ENCODE data around the gene WDFY3. TPM values are rescaled to one million over a fixed set of nuclear protein-coding genes. Genes with fewer than 3 reads are reported as not detected.

Gene WDFY3
- total and polyA plus RNA-seq, 2 experiments from 2014 or later, result 3.1 to 45.6 TPM

- no peak overlapping the region for H3K4me2 ChIP-seq (ENCODE audit: unreplicated experiment)
- H3F3A ChIP-seq (ENCODE audit: insufficient read depth), result no peaks in the 10 kb centered on the region
- H3K4me1 ChIP-seq (ENCODE audit: insufficient read depth), result no peaks in the 10 kb centered on the region
- H3K9ac ChIP-seq, result no peak overlapping the region
- H3K36me3 ChIP-seq (ENCODE audit: low read depth), result peaks cover 4% of the 10 kb centered on the region; the same call in 1 of the 2 replicates
- TF ChIP-seq EZH2phosphoT487 (IDR thresholded peaks at IDR 0.05; ENCODE audit: insufficient read depth, low read depth), result no peak
- no peaks in the 10 kb centered on the region for H4K20me1 ChIP-seq (ENCODE audit: insufficient read depth)
- peak; percentile 26 for DNase-seq
- H3K4me3 ChIP-seq, result no peak overlapping the region
- H3K27me3 ChIP-seq (replicated peaks; ENCODE audit: insufficient read depth), result no peaks in the 10 kb centered on the region
- no peaks in the 10 kb centered on the region for H3K9me2 ChIP-seq (ENCODE audit: insufficient read depth)
- no peak overlapping the region for H2AFZ ChIP-seq
- 65 to 90% methylated on average over 2 of the region's 2 CpGs for WGBS, 2 experiments (ENCODE audit: low coverage in 1 of 2, low lambda C conversion rate in 2 of 2, missing lambda C conversion rate in 2 of 2)
- in situ Hi-C loops (cut with MboI), result no loop called here
- H3K79me2 ChIP-seq (ENCODE audit: insufficient read depth), result peaks cover 47% of the 10 kb centered on the region
- no peaks in the 10 kb centered on the region for H3K9me3 ChIP-seq (ENCODE audit: low read depth)
- H3K27ac ChIP-seq, result no peak overlapping the region
Observed at GRCh38 chr4:84855774-84856173, 110.7 kb downstream of the WDFY3 start.

- Histone ChIP-seq H3K9me3 (ENCODE audit: low read depth) (no peaks in the 10 kb centered on the region), H3K4me1 (ENCODE audit: insufficient read depth) (no peaks in the 10 kb centered on the region), H3K9me2 (ENCODE audit: insufficient read depth) (no peaks in the 10 kb centered on the region), H3K79me2 (ENCODE audit: insufficient read depth) (peaks cover 38% of the 10 kb centered on the region), H4K20me1 (ENCODE audit: insufficient read depth) (no peaks in the 10 kb centered on the region), H3K27me3 (replicated peaks; ENCODE audit: insufficient read depth) (no peaks in the 10 kb centered on the region), H3K4me2 (ENCODE audit: unreplicated experiment) (no peak overlapping the region), H2AFZ (no peak overlapping the region), H3K9ac (no peak overlapping the region), H3K27ac (no peak overlapping the region), H3K36me3 (ENCODE audit: low read depth) (peaks cover 18% of the 10 kb centered on the region; the same call in 1 of the 2 replicates), H3F3A (ENCODE audit: insufficient read depth) (no peaks in the 10 kb centered on the region), H3K4me3 (no peak overlapping the region)
- in situ Hi-C loops (cut with MboI), result no loop called here
- TF ChIP-seq EZH2 (IDR thresholded peaks at IDR 0.05; ENCODE audit: insufficient read depth, poor library complexity, severe bottlenecking) (no peak), EZH2phosphoT487 (IDR thresholded peaks at IDR 0.05; ENCODE audit: insufficient read depth, low read depth) (no peak)
- DNase-seq, result no peak
- 91 to 93% methylated on average over 1 of the region's 1 CpG for WGBS, 2 experiments (ENCODE audit: low coverage in 1 of 2, low lambda C conversion rate in 2 of 2, missing lambda C conversion rate in 2 of 2)
Observed at GRCh38 chr4:84852081-84852480, 114.4 kb downstream of the WDFY3 start.

- no peak overlapping the region for H3K27ac ChIP-seq
- in situ Hi-C loops (cut with MboI), result no loop called here
- no peaks in the 10 kb centered on the region for H3F3A ChIP-seq (ENCODE audit: insufficient read depth)
- peaks cover 18% of the 10 kb centered on the region; the same call in 1 of the 2 replicates for H3K36me3 ChIP-seq (ENCODE audit: low read depth)
- H3K27me3 ChIP-seq (replicated peaks; ENCODE audit: insufficient read depth), result no peaks in the 10 kb centered on the region
- H3K9me2 ChIP-seq (ENCODE audit: insufficient read depth), result no peaks in the 10 kb centered on the region
- TF ChIP-seq EZH2 (IDR thresholded peaks at IDR 0.05; ENCODE audit: insufficient read depth, poor library complexity, severe bottlenecking) (no peak), EZH2phosphoT487 (IDR thresholded peaks at IDR 0.05; ENCODE audit: insufficient read depth, low read depth) (no peak)
- DNase-seq, result no peak
- H3K9ac ChIP-seq, result no peak overlapping the region
- H3K4me3 ChIP-seq, result no peak overlapping the region
- no peaks in the 10 kb centered on the region for H3K4me1 ChIP-seq (ENCODE audit: insufficient read depth)
- no peak overlapping the region for H2AFZ ChIP-seq
- H3K9me3 ChIP-seq (ENCODE audit: low read depth), result no peaks in the 10 kb centered on the region
- peaks cover 20% of the 10 kb centered on the region; the same call in 1 of the 2 replicates for H3K79me2 ChIP-seq (ENCODE audit: insufficient read depth)
- no peak overlapping the region for H3K4me2 ChIP-seq (ENCODE audit: unreplicated experiment)
- H4K20me1 ChIP-seq (ENCODE audit: insufficient read depth), result 0 out of 2 replicates have a peak, but pooled peaks cover 5% of the 10 kb centered on the region
Observed at GRCh38 chr4:84849051-84849640, 117.3 kb downstream of the WDFY3 start.

- no peaks in the 10 kb centered on the region for H3F3A ChIP-seq (ENCODE audit: insufficient read depth)
- peaks cover 25% of the 10 kb centered on the region; the same call in 1 of the 2 replicates for H3K79me2 ChIP-seq (ENCODE audit: insufficient read depth)
- no peak for DNase-seq
- H3K27me3 ChIP-seq (replicated peaks; ENCODE audit: insufficient read depth), result no peaks in the 10 kb centered on the region
- in situ Hi-C loops (cut with MboI), result no loop called here
- H2AFZ ChIP-seq, result no peak overlapping the region
- H3K4me1 ChIP-seq (ENCODE audit: insufficient read depth), result no peaks in the 10 kb centered on the region
- H3K36me3 ChIP-seq (ENCODE audit: low read depth), result peaks cover 18% of the 10 kb centered on the region; the same call in 1 of the 2 replicates
- 91 to 96% methylated on average over 2 of the region's 2 CpGs for WGBS, 2 experiments (ENCODE audit: low coverage in 1 of 2, low lambda C conversion rate in 2 of 2, missing lambda C conversion rate in 2 of 2)
- H3K4me2 ChIP-seq (ENCODE audit: unreplicated experiment), result no peak overlapping the region
- no peak overlapping the region for H3K9ac ChIP-seq
- no peak overlapping the region for H3K27ac ChIP-seq
- no peak for TF ChIP-seq EZH2 (IDR thresholded peaks at IDR 0.05; ENCODE audit: insufficient read depth, poor library complexity, severe bottlenecking)
- TF ChIP-seq EZH2phosphoT487 (IDR thresholded peaks at IDR 0.05; ENCODE audit: insufficient read depth, low read depth), result no peak
- H3K4me3 ChIP-seq, result no peak overlapping the region
- H3K9me2 ChIP-seq (ENCODE audit: insufficient read depth), result no peaks in the 10 kb centered on the region
- 0 out of 2 replicates have a peak, but pooled peaks cover 5% of the 10 kb centered on the region for H4K20me1 ChIP-seq (ENCODE audit: insufficient read depth)
- no peaks in the 10 kb centered on the region for H3K9me3 ChIP-seq (ENCODE audit: low read depth)
Observed at GRCh38 chr4:84848432-84848831, 118.1 kb downstream of the WDFY3 start.

Measured in GM23248 (cell line).